Putamen (tissue), 1 donor: ENCODE measurements around the gene ZNF318.

Experiments used
- DNase-seq: peaks from one replicate; pipeline ENCODE4 v3.0.0-alpha.2; 2016; ENCODE audit warnings: low spot score

The ZNF318 gene

DNA sequence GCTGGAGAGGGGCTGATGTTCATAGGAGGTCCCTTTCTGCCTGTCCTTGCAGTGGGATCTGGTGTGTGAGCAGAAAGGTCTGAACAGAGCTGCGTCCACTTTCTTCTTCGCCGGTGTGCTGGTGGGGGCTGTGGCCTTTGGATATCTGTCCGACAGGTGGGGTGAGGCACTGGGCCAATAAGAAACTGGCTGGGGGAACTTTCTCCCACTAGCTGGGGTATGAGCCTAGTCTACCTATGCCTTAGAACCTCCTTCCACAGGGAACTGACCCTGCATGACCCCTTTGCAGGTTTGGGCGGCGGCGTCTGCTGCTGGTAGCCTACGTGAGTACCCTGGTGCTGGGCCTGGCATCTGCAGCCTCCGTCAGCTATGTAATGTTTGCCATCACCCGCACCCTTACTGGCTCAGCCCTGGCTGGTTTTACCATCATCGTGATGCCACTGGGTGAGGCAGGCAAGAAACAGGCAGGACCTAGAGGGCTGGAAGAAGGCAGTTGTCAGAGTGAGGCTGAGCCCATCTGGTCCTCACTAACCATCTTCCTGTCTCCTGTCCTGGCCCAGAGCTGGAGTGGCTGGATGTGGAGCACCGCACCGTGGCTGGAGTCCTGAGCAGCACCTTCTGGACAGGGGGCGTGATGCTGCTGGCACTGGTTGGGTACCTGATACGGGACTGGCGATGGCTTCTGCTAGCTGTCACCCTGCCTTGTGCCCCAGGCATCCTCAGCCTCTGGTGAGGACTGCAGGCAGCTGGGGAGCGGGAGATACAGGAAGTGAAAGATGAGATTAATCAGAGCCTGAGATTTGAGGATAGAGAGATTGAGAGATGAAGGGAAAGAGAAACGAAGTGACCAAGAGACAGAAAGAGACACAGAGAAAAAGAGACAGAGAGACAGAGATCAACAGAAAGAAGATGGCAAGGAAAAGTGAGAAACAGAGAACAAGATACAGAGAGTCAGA, 69.8 kb downstream of the ZNF318 start:
- no peak for DNase-seq

DNA sequence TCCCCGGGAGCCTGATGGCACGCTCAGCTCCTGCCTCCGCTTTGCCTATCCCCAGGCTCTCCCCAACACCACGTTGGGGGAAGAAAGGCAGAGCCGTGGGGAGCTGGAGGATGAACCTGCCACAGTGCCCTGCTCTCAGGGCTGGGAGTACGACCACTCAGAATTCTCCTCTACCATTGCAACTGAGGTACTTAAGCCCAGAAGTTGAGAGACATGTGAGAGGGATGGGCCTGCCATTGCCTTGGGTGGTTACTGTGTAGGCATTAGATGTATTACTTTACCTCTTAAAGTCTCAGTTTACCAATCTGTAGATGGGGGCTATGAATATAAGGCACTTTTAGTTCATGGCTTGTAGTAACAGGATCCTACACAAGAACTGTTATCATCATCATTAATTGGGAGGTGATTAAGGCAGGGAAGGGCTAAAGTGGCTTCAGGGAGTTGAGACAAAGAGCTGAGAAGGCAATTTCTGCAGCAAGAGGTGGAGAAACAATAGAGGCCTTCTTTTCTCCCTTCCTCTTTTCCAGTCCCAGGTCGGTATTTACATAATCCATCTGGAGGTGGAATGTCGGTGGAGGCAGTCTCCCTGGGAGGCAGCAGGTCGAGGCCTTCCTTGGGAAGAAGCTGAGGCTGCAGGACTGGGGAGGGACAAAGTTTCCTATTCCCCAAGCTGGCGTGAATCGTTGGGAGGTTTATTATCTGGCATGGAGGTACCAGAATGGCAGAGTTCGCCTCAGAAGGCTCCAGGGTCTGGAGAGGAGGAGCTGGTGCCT, 70.7 kb downstream of the ZNF318 start:
- DNase-seq: no peak

DNA sequence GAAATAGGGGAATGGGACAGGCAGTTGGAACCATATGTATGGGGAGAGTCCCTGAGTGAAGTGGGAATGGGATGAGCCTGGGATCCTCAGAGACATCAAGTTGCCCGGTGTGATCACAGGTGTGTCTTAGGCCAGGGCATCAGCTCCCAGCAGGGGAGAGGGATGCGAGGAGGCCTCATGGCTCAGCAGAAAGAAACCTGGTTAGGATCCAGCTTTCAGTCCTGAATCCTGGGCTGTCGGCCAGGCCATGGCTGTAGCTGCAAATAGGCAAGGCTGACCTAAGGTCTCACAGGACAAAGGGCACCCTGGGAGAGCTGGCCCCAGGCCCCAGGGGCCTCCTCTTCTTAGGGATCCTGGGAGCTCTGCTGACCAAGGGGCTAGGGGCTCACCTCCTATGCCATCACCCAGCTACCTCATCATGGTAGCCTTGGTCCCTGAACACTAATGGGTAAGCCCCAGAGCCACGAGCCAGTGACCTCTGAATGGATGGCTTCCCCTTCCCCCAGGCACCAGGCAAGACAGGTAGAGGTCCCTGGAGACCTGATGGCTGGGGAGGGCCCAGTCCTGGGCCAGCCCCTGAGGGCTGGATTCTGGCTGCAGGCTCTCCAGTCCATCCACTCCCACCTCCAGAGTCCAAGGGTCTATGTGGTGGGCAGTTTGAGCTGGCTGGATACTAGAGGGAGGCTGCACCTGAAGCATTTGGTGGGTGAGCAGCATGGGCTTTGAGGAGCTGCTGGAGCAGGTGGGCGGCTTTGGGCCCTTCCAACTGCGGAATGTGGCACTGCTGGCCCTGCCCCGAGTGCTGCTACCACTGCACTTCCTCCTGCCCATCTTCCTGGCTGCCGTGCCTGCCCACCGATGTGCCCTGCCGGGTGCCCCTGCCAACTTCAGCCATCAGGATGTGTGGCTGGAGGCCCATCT, 71.5 kb downstream of the ZNF318 start, which contains the start of gene SLC22A7:
SLC22A7 (plus strand) TSS at position 617 of the 921 bp plus-strand sequence; CDS start at position 716, 99 bp downstream.
- no peak for DNase-seq

DNA sequence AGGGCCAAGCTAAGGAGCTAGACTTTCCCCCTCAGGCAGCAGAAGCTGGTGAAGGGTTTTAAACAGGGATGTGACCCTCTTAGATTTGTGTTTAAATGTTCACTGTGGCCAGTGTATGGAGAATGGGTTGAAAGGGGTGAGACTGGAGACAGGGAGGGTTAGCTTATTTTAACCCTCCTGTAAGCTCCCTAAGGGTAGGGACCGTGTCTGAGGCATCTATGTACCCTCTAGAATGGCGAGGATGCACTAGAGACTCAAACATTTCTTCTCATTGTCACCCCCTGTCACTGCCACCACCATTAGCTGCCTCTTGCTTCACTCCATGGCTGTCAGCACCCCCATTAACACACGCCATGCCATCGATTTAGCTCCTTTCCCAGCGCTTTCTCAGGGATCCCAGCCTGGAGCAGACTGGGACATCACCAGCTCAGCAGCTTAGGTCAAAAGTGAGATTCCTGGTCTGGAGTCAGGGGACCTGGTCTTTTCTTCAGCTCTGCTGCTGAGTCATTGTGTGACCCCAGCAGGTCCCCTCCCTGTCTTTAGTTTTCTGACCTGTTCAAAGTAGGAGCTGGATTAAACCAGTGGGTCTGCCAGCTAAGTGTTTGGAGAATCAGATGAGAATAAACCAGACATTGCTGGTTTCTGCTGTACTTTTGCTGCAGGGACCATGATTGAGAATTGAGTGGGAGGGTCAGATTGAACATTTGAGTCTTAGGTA, 72.5 kb downstream of the ZNF318 start:
- DNase-seq: no peak

DNA sequence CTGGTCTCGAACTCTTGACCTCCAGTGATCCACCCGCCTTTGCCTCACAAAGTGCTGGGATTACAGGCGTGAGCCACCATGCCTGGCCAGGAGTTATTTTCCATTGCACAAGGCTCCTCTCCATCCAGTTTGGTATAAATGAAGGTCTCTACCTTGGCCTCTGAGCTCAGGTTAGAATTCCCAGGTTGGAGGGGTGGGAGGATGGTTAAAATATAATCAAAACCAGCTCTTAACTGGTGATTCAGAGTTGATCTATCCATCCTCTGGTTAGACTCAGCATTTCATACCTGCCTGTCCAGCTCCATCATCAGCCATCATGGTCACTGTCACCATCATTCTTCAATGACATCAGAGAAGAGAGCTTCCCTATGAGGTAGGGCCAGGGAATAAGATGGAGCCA, 74.0 kb downstream of the ZNF318 start:
- no peak for DNase-seq

DNA sequence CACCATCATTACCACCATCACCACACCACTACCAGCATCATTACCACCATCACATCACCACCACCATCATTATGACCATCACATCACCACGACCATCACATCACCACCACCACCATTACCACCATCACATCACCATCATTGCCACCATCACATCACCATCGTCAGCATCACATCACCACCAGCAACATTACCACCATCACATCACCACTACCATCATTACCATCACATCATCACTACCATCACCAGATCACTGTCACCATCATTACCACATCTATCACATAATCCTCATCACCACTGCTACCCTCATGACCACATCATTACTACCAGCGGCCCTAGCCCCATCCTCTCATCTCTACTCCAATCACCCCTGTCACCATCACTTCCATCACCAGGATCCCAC, 74.9 kb downstream of the ZNF318 start:
- no peak for DNase-seq

DNA sequence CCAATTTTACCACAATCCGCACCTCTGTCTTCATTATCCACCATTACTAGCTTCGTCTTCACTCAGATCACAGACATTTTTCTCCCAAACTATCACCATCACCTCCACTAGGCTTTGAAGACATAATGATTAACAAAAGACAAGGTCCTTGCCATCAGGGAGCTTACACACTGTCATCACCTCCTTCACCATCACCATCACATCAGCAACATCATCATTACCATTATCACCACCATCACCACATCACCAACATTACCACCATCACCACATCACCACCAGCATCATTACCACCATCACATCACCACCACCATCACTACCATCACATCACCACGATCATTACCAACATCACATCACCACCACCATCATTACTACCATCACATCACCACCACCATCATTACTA, 75.7 kb downstream of the ZNF318 start:
- no peak for DNase-seq

DNA sequence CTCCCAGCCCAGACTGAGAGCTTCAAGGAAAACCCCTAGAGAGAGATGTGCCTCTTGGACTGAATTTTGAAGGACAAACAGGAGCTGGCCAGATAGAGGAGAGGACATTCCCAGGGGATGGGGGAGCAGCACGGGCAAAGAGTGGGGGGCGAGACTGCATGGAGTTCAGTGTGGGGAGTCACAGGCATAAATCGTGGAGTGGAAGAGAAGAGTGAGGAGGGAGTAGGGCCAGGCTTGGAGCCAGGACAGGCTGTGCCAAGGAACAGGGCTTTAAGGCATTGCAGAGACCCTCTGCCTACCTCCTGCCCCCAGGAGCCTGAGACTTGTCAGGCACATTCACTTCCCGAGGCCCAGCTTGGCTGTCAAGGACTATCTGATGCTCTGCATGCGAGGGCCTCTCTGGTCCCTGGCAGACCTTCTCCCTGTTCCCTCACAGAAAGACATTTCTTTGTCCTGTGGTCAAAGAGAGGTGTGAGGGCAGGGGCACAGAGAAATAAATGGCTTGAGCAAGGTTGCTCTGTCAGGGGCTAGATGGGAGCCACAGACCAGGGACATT, 76.6 kb downstream of the ZNF318 start:
- no peak for DNase-seq

DNA sequence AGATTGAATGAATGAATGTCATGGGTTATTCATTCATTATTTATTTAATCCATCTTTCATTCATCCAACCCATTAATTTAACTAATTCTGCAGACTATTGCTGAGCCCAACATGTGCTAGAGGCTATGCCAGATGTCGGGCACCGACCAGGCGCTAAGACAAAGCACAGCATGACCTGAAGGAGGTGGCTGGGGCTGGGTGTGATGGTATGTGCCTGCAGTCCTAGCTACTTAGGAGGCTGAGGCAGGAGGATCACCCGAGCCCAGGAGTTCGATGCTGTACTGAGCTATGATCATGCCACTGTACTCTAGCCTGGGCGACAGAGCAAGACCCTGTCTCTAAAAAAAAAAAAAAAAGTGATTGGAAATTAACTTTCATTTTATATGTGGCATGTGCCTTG, 77.1 kb downstream of the ZNF318 start:
- DNase-seq: no peak

DNA sequence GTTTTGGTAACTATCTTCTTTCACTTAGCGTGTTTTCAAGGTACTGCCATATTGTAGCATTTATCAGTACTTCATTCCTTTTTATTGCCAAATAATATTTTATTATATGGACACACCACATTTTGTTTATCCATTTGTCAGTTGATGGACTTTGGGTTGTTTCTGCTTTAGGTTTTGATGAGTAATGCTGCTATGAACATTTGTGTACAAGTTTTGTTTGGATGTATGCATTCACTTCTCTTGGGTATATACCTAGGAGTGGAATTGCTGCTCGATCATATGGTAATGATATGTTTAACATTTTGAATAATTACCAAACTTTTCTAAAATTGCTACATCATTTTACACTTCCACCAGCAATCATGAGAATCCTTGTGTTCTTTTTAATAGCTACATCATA, 77.7 kb downstream of the ZNF318 start:
- no peak for DNase-seq

DNA sequence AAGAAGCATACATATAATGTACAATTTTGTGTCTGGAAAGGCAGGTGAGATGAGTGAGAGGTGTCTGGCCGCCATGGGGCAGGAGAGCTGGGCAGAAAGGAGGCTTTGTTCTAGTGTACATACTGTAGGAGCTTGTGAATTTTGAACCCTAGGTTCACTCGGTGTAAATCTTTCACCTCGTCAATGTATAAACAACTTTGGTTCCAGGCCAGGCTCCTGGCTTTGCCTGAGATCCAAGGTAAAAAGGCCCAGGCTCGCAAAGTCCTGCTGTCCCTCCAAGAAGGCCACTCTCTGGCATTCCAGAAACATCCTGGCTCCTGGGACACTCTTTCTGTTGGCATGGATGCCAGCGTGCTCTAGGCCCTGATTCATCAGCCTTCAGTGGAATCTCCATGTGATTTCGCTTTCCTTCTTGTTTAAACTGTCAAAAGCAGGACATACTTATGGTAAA, 78.5 kb downstream of the ZNF318 start:
- no peak for DNase-seq

DNA sequence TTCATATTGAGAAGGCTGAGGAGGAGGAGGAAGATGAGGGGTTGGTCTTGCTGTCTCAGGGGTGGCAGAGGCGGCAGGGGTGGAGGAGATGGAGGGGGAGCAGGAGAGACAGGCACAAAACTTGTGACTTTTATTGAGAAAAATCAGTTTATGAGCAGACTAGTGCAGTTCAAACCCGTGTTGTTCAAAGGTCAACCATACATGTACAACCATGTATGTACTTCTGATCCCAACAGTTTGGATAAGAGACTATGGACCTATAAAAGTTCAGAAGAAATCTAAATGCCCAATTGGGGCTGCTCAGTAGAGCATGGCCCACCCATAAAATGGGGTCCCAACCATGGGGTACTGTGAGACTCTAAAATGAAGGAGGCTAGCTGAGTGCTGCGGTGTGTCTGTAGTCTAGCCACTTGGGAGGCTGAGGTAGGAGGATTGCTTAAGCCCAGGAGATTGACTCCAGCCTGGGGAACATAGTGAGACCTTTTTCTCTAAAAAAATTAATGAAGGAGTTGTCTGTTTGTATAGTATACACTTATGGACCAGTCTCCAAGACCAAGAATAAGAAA, 79.0 kb downstream of the ZNF318 start:
- DNase-seq: no peak

DNA sequence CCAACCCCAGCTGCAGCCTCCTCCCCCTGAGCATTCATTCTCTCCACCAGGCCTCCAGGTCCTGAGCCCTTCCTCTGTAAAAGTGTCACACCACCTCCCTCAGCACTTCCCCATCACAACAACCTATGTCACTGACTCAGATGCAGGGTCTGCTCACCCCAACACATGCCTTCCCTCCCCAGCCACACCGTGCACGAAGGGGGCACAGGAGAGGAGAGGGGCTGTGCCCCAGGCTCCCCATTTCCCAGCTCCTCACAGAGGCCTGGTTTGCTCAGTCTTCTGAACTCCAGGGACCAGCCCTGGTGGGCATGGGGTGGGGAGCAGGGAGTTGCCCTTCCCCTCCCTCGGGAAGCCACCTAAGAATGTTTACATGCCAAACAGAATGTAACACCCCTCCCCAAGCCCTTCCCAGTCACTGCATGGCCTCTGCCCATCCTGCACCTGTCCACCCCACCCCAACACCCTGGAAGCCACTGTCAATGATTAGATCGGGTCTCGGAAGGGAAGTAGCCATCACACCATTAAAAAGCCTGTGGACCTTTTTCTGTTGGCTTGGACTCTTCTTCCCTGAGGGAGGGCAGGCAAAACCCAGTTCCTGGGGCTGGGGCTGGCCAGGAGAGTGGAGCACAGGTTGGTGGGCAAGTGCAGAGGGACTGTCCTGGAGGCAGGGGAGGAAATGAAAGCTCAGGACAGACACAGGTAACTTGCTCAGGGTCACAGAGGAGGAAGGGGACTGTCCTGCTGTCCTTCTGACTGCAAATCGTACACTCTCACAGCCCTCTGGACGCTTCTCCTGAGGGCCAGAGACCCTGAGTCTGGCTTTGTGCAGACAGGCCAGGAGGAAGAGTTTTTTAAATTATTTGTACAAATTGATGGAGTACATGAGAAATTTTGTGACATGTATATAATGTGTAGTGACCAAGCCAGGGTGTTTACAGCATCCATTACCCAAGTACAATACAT, 81.4 kb downstream of the ZNF318 start:
- DNase-seq: no peak

DNA sequence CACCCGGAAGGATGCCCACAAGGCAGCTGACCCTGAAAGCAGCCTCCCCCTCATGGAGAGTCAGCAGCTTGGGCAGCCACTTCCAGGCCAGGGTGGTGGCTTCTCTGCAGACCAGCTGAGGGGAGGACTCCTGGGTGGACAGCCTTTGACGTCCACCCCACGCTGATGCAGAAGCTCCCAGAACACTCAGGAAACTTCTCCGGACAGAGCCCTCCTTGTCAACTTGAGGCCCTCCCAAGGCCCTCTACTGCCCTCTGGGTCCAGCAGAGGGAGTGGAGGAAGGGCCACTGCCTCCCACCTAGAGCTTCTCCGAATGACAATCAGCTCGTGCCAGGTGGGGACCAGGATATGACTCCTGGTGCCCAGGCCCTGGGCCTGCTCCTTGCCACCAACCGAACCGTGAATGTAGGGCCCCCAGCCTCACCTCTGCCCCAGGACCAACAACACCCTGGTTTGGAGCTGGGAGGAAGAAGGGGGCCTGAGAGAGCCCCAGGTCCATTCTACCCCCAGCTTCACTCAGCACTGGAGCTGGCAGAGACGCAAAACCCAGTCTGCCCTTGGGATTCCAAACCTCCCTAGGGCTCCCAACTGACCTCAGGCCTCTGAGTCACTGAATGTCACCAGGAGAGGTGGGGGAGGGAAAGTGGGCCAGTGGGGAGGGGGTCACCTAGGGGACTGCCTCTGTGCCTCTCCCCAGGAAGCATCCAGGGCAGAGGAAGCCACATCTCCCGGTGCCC, 82.3 kb downstream of the ZNF318 start:
- peak; percentile 29 for DNase-seq

DNA sequence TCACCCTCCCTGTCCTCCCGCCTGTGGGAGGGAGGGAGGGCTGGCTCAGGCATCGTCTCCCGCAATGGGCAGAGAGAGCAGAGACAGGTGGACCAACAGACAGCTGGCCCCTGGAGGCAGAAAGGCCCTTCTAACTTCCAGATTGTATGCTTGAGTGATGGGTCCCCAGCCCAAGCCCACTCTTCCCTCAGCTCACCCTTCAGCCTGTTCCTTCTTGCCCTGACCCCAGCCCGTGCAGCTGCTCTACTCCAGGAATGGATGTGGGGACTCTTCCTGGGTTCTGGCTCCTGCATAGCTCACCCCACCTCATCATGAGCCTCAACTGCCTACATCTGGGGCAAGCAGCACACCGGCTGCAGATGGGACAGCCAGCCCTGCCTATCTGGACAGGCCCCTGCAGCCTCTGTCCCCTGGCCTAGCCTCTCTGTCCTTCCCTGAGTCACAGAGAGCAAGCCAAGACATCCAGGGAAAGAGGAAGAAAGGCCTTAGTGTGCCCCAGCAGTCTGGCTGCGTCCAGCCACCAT, 82.9 kb downstream of the ZNF318 start:
- no peak for DNase-seq
